ENCODE data around the gene ECE1. TPM values are rescaled to one million over a fixed set of nuclear protein-coding genes. Genes with fewer than 3 reads are reported as not detected.

The ECE1 gene
- total RNA-seq, 1 experiment from 2014 or later, result 192 TPM

GRCh38 chr1:21258331-21259134, 31.7 kb downstream of the ECE1 start:
- intact Hi-C loops (cut with micrococcal nuclease; ENCODE audit: unreplicated experiment) (no loop called here), in situ Hi-C loops (cut with HindIII; ENCODE audit: low pct_unique_long_range_greater_than_20kb, low sequenced_read_pairs) (no loop called here)
- H3K36me3 ChIP-seq (ENCODE audit: control insufficient read depth, insufficient read depth, low read length), result no peaks in the 10 kb centered on the region
- no peaks in the 10 kb centered on the region for H3K27me3 ChIP-seq (ENCODE audit: control insufficient read depth, insufficient read depth, low read length)
- no peak for TF ChIP-seq REST (IDR thresholded peaks at IDR 0.05; ENCODE audit: insufficient read depth in 1 of 2, low read depth in 2 of 2, low read length in 1 of 2)
- no peak for TF ChIP-seq SIN3A (IDR thresholded peaks at IDR 0.05; ENCODE audit: borderline replicate concordance, insufficient read depth, low read depth, low read length)
- no peak for TF ChIP-seq POLR2AphosphoS5 (IDR thresholded peaks at IDR 0.05; ENCODE audit: low read depth, low read length)
- TF ChIP-seq CTCF (IDR thresholded peaks at IDR 0.05), result no peak
- no peak for TF ChIP-seq TCF7L2 (IDR thresholded peaks at IDR 0.05; ENCODE audit: low read depth, low read length)
- no TSS peak for BruUV-seq (replicated peaks)
- no peak for DNase-seq (ENCODE audit: low read depth, low spot score)
- H3K4me3 ChIP-seq (ENCODE audit: low read depth in 2 of 2, low read length in 2 of 2), result no peak overlapping the region
- ChIA-PET CTCF (interaction anchor here (0.6 to 0.7 kb wide), 2 partner anchors 11 to 102 kb away, joined by 3 to 4 read pairs; no protein-coding TSS in a partner anchor), POLR2A (interaction anchor here (0.5 kb wide), 1 partner anchor 670 kb away, joined by 3 read pairs; no protein-coding TSS in a partner anchor)
- ATAC-seq, result no peak
- H3K4me1 ChIP-seq (ENCODE audit: control insufficient read depth, insufficient read depth, low read length), result peaks cover 27% of the 10 kb centered on the region
- no peaks in the 10 kb centered on the region for H3K9me3 ChIP-seq (ENCODE audit: control insufficient read depth, insufficient read depth, low read depth, low read length)
- no peak overlapping the region for H3K27ac ChIP-seq (ENCODE audit: low read length)

- H3K36me3 ChIP-seq (ENCODE audit: control insufficient read depth, insufficient read depth, low read length), result no peaks in the 10 kb centered on the region
- H3K4me3 ChIP-seq (ENCODE audit: low read depth in 2 of 2, low read length in 2 of 2), result no peak overlapping the region
- in situ Hi-C loops (cut with HindIII; ENCODE audit: low pct_unique_long_range_greater_than_20kb, low sequenced_read_pairs), result no loop called here
- H3K27ac ChIP-seq (ENCODE audit: low read length), result no peak overlapping the region
- CTCF ChIA-PET, result interaction anchor here (0.7 kb wide), 1 partner anchor 103 kb away, joined by 4 read pairs; no protein-coding TSS in a partner anchor
- intact Hi-C loops (cut with micrococcal nuclease; ENCODE audit: unreplicated experiment), result no loop called here
- H3K27me3 ChIP-seq (ENCODE audit: control insufficient read depth, insufficient read depth, low read length), result no peaks in the 10 kb centered on the region
- DNase-seq (ENCODE audit: low read depth, low spot score) (no peak), ATAC-seq (no peak)
- no peak for TF ChIP-seq REST (IDR thresholded peaks at IDR 0.05; ENCODE audit: insufficient read depth in 1 of 2, low read depth in 2 of 2, low read length in 1 of 2)
- no peak for TF ChIP-seq CTCF (IDR thresholded peaks at IDR 0.05)
- TF ChIP-seq POLR2AphosphoS5 (IDR thresholded peaks at IDR 0.05; ENCODE audit: low read depth, low read length), result no peak
- TF ChIP-seq TCF7L2 (IDR thresholded peaks at IDR 0.05; ENCODE audit: low read depth, low read length), result no peak
- TF ChIP-seq SIN3A (IDR thresholded peaks at IDR 0.05; ENCODE audit: borderline replicate concordance, insufficient read depth, low read depth, low read length), result no peak
- no TSS peak for BruUV-seq (replicated peaks)
- peaks cover 24% of the 10 kb centered on the region for H3K4me1 ChIP-seq (ENCODE audit: control insufficient read depth, insufficient read depth, low read length)
- POLR2A ChIA-PET, result interaction anchor here (0.5 to 0.7 kb wide), 2 partner anchors 81 to 671 kb away, joined by 3 read pairs; no protein-coding TSS in a partner anchor
- H3K9me3 ChIP-seq (ENCODE audit: control insufficient read depth, insufficient read depth, low read depth, low read length), result no peaks in the 10 kb centered on the region
These were observed 32.7 kb downstream of the ECE1 start for GRCh38 chr1:21257431-21258135.
